GM19455 (cell line): ENCODE results near the gene KCNK2.

Experiments
- ATAC-seq: cut with Tn5 transposase; IDR thresholded peaks from one replicate; pipeline ENCODE4 v1.9.1; 2021; ENCODE audit not compliant: unreplicated experiment

Gene KCNK2

GRCh38 chr1:215082532-215083382 lies at the start of gene KCNK2:
Gene KCNK2 (plus strand): TSS chr1:215082737. CDS start chr1:215083386, 649 bp downstream.
- ATAC-seq, result no peak

- ATAC-seq, result no peak
Observed at GRCh38 chr1:215032911-215033526, 49.5 kb upstream of the KCNK2 start.

GRCh38 chr1:215040190-215040589 lies 42.3 kb upstream of the KCNK2 start:
- ATAC-seq, result no peak

DNA sequence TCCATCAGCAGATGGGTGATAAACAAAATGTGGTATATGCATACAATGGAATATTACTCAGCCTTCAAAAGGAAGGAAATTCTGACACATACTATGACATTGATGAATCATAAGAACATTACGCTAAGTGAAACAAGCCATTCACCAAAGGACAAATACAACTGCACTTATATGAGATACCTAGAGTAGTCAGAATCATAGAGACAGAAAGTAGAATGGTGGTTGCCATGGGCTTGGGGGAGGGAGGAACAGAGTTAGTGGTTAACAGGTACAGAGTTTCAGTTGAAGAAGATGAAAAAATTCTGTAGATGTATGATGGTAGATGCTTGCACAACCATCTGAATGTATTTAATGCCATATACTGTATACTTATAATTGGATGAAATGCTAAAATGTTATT lies 39.1 kb upstream of the KCNK2 start:
- no peak for ATAC-seq

DNA sequence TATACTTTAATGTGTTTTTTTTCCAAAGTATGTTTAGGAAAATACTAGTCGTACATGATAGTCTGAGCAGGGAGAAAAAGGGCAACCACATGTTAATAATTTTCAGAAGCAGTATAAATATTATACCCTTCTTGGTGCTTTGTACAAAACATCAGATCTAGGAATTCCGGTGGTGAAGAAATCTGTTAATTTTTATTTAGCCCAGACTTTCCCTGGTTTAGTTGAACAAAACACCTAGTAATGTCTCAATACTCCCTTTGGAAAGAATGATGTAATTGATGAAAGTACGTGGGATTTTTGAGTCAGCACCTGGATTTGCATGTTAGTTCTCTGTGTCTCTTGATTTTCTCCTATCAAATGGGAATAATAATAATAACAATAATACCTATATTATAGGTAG lies 38.4 kb upstream of the KCNK2 start:
- no peak for ATAC-seq

DNA sequence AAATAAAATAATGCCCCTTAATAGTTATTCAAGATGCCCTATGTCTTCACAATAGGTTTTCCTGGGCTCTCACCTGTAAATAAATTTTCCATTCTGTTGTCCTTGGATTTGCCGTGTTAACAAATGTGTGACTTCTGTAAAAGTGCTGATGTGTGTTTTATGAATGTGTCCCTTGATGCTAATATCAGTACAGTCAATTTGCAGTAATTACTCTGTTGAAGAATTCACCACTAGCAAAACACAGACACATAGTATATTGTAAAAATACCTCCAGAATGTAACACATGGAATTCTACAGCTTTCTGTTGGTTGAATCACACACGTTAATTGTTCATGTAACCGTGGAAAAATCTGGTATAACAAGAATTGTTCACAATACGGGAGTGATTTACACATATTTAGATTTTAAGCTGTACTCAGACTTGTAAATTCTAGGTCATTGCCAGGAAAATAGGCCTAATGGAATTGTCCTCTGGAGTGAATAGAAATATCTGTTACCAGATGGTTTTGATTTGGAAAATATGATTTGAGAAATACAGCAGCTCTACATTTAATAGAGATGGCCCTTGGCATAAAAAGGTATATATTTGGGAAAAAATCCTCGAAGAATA lies 36.7 kb upstream of the KCNK2 start:
- ATAC-seq, result no peak

DNA sequence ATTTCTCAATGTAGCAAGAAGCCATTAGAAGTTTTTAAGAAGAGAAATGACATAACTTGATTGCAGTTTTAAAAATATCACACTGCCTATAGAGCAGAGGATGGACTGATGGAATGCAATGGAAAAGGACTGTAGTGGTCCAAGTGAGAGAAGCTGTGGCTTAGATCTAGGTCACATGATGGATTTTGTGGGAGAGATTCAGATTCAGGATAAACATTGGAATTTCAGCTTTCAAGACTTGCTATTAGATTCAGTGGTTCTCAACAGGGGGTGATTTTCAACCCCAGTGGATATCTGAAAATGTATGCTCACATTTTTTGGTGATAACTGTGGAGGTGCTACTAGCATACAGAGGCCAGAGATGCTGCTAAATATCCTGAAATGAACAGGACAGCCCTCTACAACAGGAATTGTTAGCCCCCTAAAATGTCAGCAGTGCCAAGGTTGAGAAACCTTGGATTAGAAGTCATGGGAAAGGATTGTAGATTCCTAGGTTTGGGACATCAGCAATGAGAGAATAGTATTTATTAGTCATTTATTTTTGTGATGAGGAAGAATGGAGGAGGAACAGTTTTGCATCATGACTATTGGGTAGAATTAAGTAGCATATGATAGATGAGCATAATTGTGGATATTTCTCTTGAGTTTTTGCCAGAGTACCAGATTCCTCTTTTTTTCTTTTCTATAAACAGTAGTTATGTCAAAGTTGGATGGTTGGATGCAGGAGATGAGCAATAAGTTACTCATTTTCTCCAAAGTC lies 30.1 kb upstream of the KCNK2 start:
- no peak for ATAC-seq

- no peak for ATAC-seq
Observed at GRCh38 chr1:215054266-215054665, 28.3 kb upstream of the KCNK2 start.

DNA sequence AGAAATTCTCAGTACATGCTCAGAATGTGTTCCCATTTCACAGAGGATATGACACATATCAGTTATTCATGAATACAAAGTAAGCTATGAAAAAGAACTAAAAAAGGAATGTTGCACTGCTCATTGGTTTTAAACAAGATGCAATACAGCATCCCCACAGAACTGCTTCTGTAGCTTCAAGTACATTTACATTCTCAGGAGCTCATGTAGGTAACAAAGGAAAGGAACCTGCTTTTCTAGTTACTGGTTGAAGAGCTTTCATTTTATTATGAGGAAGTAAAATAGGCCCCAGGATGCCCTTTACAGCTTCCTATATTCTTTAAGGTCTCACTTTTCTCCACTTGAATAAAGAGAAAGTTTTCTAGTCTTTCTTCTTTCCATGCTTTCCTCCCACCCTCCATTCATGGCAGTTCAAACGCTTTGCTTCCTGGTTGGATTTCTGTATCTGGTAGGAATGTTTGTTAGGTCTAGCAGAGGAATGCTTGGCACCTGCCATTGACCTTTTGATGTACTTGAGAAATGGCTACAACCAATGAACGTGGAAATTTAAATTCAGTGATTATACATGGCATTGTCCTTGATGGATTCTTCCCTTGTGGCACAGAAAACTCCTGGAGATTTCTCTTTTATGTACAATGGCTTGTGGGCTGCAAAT lies 27.1 kb upstream of the KCNK2 start:
- ATAC-seq, result no peak

- ATAC-seq, result no peak
Observed at GRCh38 chr1:215056584-215056983, 26.0 kb upstream of the KCNK2 start.

DNA sequence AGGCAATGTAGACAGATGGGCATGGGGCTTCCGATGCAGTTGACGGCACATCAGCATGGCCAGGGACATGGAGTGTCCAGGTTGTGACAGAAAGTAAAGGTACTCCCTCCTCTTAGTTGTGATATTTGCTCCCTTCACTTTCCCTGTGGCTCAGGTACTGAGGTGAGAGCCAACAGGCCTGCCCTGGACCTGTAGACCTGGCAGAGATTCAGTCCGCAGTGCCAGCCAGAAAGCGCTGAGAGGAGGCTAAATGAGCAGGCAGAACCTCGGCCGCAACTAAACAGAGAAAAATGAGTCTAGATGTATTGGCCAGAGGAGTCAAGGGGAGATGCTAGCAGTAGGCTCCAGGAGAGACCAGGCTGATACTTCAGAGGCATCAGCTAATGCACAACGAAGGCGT lies 22.6 kb upstream of the KCNK2 start:
- ATAC-seq, result no peak

GRCh38 chr1:215064327-215064726 lies 18.2 kb upstream of the KCNK2 start:
- no peak for ATAC-seq

DNA sequence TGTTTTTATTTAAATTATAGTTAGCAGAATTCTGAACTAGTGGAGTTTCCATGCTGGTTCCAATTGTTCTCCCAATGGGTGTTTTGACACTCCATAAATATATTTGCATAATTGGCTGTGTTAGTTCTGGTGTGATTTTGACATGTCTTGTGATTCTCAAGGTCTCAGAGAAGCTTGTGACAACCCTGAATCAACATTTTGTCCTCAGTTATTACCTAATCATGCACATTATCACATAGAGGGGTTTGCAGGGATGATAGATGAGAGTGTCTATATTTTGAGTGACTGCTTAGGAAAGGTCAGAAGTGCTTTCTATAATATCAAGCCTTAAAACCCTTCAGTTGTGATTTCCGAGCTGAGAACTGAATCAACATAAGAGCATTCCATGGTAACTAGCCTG lies 11.5 kb upstream of the KCNK2 start:
- no peak for ATAC-seq

DNA sequence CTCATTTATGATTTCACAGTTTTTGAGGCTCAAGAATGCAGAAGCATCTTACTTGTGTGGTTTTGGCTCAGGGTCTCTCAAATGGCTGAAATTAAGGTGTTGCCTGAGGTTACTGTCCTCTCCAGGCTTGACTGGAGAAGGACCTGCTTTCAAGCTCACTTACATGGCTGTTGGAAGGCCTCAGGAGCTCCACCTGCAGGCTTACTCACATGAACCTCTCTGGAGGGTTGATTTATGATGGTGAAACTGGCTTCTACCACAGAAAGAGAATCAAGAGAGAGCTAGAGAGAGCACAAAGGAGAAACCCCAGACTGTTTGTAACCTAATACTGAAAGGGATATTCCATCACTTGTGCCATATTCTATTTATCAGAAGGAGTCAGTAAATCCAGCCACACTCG lies 6.2 kb upstream of the KCNK2 start:
- ATAC-seq, result no peak

DNA sequence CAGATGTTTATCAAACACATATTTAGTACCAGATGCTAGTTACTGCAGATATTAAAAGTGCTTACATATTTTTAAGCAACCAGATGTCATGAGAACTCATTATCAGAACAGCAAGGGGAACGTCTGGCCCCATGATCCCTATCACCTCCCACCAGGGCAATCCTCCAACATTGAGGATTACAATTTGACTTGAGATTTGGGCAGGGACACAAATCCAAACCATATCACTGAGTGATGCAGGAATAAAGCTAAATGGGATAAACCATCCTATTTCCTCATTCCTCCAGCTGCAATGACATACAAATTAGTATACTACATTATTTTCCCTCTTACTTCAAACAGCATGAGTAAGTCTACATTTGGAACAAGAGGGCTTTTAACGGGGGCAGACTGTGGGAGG lies 3.1 kb upstream of the KCNK2 start:
- ATAC-seq, result no peak

GRCh38 chr1:215081661-215082531 lies 641 bp upstream of the KCNK2 start:
- ATAC-seq, result no peak

GRCh38 chr1:215083383-215083961 lies 935 bp downstream of the KCNK2 start:
- no peak for ATAC-seq

- ATAC-seq, result no peak
Observed at GRCh38 chr1:215084621-215085020, 2.1 kb downstream of the KCNK2 start.

DNA sequence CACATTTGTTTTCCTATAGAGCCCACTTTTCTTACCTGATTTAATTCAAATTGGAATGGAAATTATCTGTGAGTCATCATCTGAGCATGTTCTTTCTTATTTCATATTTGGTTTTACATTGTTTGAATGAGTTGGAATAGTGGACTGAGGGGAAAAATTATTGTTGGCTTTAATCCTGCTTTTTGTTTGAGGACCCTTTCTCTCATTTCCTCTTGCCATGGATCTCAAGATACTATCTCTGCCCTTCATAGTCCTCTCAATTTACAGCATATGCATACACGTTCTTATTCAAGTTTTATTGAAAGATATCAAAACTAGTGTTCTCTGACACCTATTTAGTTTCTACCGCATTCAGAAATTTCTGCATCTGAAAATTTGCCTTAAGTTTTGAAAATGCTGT lies 5.1 kb downstream of the KCNK2 start:
- ATAC-seq, result no peak

- no peak for ATAC-seq
Observed at GRCh38 chr1:215094381-215094780, 11.8 kb downstream of the KCNK2 start.
